GM12878 (cell line): ENCODE measurements around the gene SLC12A6. TPM values are rescaled to one million over a fixed set of nuclear protein-coding genes. Genes with fewer than 3 reads are reported as not detected.

Experiments
- CEBPB ChIP-seq, 2 experiments: fragments of 150-350 bp in 1 of 2; IDR thresholded peaks; 2 replicates each; pipeline ENCODE4 v1.6.1; 2012 to 2014; ENCODE audit warnings: low read depth in 2 of 2, low read length in 2 of 2, borderline replicate concordance in 1 of 2, inconsistent platforms in 1 of 2
- CEBPZ ChIP-seq: fragments of 150-350 bp; IDR thresholded peaks from 2 replicates; pipeline ENCODE4 v1.6.1; 2016; ENCODE audit warnings: low read depth, low read length
- DPF2 ChIP-seq: fragments of 450-650 bp; IDR thresholded peaks from 2 replicates; pipeline ENCODE4 v1.6.1; 2017; ENCODE audit warnings: mild to moderate bottlenecking
- E2F4 ChIP-seq: IDR thresholded peaks from 2 replicates; pipeline ENCODE4 v1.6.1; 2012; ENCODE audit warnings: low read depth, low read length, improper control_type of control experiment
- ESRRA ChIP-seq: IDR thresholded peaks from 2 replicates; pipeline ENCODE4 v1.6.1; 2012; ENCODE audit warnings: mild to moderate bottlenecking, low read length, improper control_type of control experiment
- FOXK2 ChIP-seq: fragments of 450-650 bp; IDR thresholded peaks from 2 replicates; pipeline ENCODE4 v1.6.1; 2017; ENCODE audit warnings: mild to moderate bottlenecking, moderate library complexity
- GABPA ChIP-seq: IDR thresholded peaks from 2 replicates; pipeline ENCODE4 v1.6.1; 2014; ENCODE audit warnings: antibody characterized with exemption, low read depth, mild to moderate bottlenecking, inconsistent platforms
- GATAD2B ChIP-seq: fragments of 450-650 bp; conservative IDR thresholded peaks from 2 replicates; pipeline ENCODE4 v1.6.1; 2017; ENCODE audit warnings: low read depth, mild to moderate bottlenecking, moderate library complexity
- IKZF1 ChIP-seq: fragments of 450-650 bp; conservative IDR thresholded peaks from 2 replicates; pipeline ENCODE4 v1.6.1; 2017; ENCODE audit warnings: antibody characterized with exemption, mild to moderate bottlenecking
- JUNB ChIP-seq: IDR thresholded peaks from 2 replicates; pipeline ENCODE4 v1.6.1; 2016; ENCODE audit warnings: antibody characterized with exemption, mild to moderate bottlenecking
- MEF2A ChIP-seq: IDR thresholded peaks from 2 replicates; pipeline ENCODE4 v1.6.1; 2011; ENCODE audit warnings: low read depth, mild to moderate bottlenecking, low read length, moderate library complexity; ENCODE audit not compliant: insufficient read depth
- PKNOX1 ChIP-seq: fragments of 450-650 bp; IDR thresholded peaks from 2 replicates; pipeline ENCODE4 v1.6.1; 2016; ENCODE audit warnings: mild to moderate bottlenecking
- POLR2AphosphoS2 ChIP-seq: IDR thresholded peaks from 2 replicates; pipeline ENCODE4 v1.6.1; 2011; ENCODE audit warnings: low read depth, mild to moderate bottlenecking, low read length, improper control_type of control experiment, moderate library complexity
- RAD51 ChIP-seq: fragments of 450-650 bp; IDR thresholded peaks from 2 replicates; pipeline ENCODE4 v1.6.1; 2016; ENCODE audit warnings: moderate library complexity, mild to moderate bottlenecking, inconsistent platforms
- RUNX3 ChIP-seq: IDR thresholded peaks from 2 replicates; pipeline ENCODE4 v1.6.1; 2012; ENCODE audit warnings: low read length, inconsistent platforms
- SMARCA5 ChIP-seq: fragments of 450-650 bp; IDR thresholded peaks from 2 replicates; pipeline ENCODE4 v1.6.1; 2017; ENCODE audit warnings: mild to moderate bottlenecking
- TBL1XR1 ChIP-seq: IDR thresholded peaks from 2 replicates; pipeline ENCODE4 v1.6.1; 2012; ENCODE audit warnings: low read depth, low read length, improper control_type of control experiment
- YBX1 ChIP-seq: fragments of 450-650 bp; IDR thresholded peaks from 2 replicates; pipeline ENCODE4 v1.6.1; 2016; ENCODE audit warnings: antibody characterized with exemption
- ZNF592 ChIP-seq: fragments of 450-650 bp; IDR thresholded peaks from 2 replicates; pipeline ENCODE4 v1.6.1; 2017; ENCODE audit warnings: mild to moderate bottlenecking, moderate library complexity
- polyA plus RNA-seq, 11 experiments: library from polyadenylated mRNA; depleted of rRNA in 4 of 11; unstranded in 6 of 11; stranded (reverse) in 5 of 11; fragments of >200 nt; fragmentation: Nextera tagmentation in 4 of 11; fragmentation: Illumina TruSeq in 1 of 11; extraction: Ambion mirVana in 4 of 11; extraction: Trizol in 1 of 11; gene quantifications; 1 replicate in 1 of 11; 2 replicates in 10 of 11; pipeline versions ENCODE4 v1.2.1 to v1.2.3, GENCODE V29; 2011 to 2016; ENCODE audit warnings: inconsistent platforms in 2 of 11, missing spikeins in 2 of 11, low read depth in 1 of 11
- total RNA-seq, 4 experiments: library from RNA; depleted of rRNA in 3 of 4; stranded (reverse); fragments of >200 nt in 3 of 4; fragmentation: Illumina TruSeq in 1 of 4; extraction: Trizol in 1 of 4; gene quantifications; 2 replicates each; pipeline versions ENCODE4 v1.2.1 to v1.2.3, GENCODE V29; 2013 to 2021

SLC12A6 gene
- total and polyA plus RNA-seq, 10 of the 15 experiments (the other 5 are each of a cell fraction or from before 2014, with no cell fraction given): 4.7 to 94.4 (median 34.2) TPM

GRCh38 chr15:34335176-34336032 lies 2.2 kb downstream of the SLC12A6 start (continued):
- TF ChIP-seq CEBPB (IDR thresholded peaks at IDR 0.05; ENCODE audit: borderline replicate concordance in 1 of 2, low read depth in 2 of 2, low read length in 2 of 2): peak in 1 of 2 experiments; percentile 71; a peak in 1 of 4 replicates
- 0 out of 2 replicates have a peak, but pooled peaks have one; percentile 29 for TF ChIP-seq MEF2A
- TF ChIP-seq GATAD2B: no peak
- TF ChIP-seq CEBPZ: no peak
- no peak for TF ChIP-seq RAD51
- peak; percentile 69 for TF ChIP-seq IKZF1
- no peak for TF ChIP-seq ESRRA
- TF ChIP-seq FOXK2: no peak
- no peak for TF ChIP-seq PKNOX1
- no peak for TF ChIP-seq E2F4
- no peak for TF ChIP-seq SMARCA5
- no peak for TF ChIP-seq YBX1
- no peak for TF ChIP-seq TBL1XR1
- TF ChIP-seq DPF2: no peak
- peak; percentile 59 for TF ChIP-seq JUNB
- 0 out of 2 replicates have a peak, but pooled peaks have one; percentile 22 for TF ChIP-seq GABPA
- no peak for TF ChIP-seq ZNF592
- TF ChIP-seq RUNX3: peak; percentile 89
- no peak for TF ChIP-seq POLR2AphosphoS2
